GM21526 (cell line): Measurements from ENCODE around the gene CCR5AS.
"Not testable (repeated sequence)": the region's sequence is repeated elsewhere in the genome, so short reads cannot be mapped to it uniquely, and the experiment has no call there.

ENCODE experiments used
- ATAC-seq: cut with Tn5 transposase; IDR thresholded peaks from one replicate; pipeline ENCODE4 v1.9.1; 2021; ENCODE audit warnings: moderate library complexity; ENCODE audit not compliant: unreplicated experiment, low FRiP score

CCR5AS gene

GRCh38 chr3:46406788-46407611 lies at the start of gene CCR5AS, which contains the start of gene CCRL2:
Gene CCR5AS (minus strand): TSS chr3:46407066.
Gene CCRL2 (plus strand): TSS chr3:46407259. CDS start chr3:46408080, 821 bp downstream.
- no peak for ATAC-seq

GRCh38 chr3:46456118-46456517 lies 49.3 kb upstream of the CCR5AS start:
- ATAC-seq, result no peak

GRCh38 chr3:46455231-46456115 lies 48.6 kb upstream of the CCR5AS start:
- no peak for ATAC-seq

- ATAC-seq, result no peak
Measured at GRCh38 chr3:46454606-46455005, 47.7 kb upstream of the CCR5AS start.

GRCh38 chr3:46454209-46454595 lies 47.3 kb upstream of the CCR5AS start:
- no peak for ATAC-seq

- no peak for ATAC-seq
Measured at GRCh38 chr3:46453526-46454208, 46.8 kb upstream of the CCR5AS start.

- no peak for ATAC-seq
Measured at GRCh38 chr3:46449755-46450552, 43.1 kb upstream of the CCR5AS start.

- no peak for ATAC-seq
Measured at GRCh38 chr3:46448721-46449120, 41.9 kb upstream of the CCR5AS start.

- no peak for ATAC-seq
Measured at GRCh38 chr3:46447228-46447985, 40.5 kb upstream of the CCR5AS start.

GRCh38 chr3:46442576-46443530 lies 36.0 kb upstream of the CCR5AS start:
- no peak for ATAC-seq

- ATAC-seq, result peak; percentile 73
Measured at GRCh38 chr3:46440531-46441294, 33.8 kb upstream of the CCR5AS start.

- ATAC-seq, result no peak
Measured at GRCh38 chr3:46438831-46439230, 32.0 kb upstream of the CCR5AS start.

- no peak for ATAC-seq
Measured at GRCh38 chr3:46435081-46435726, 28.3 kb upstream of the CCR5AS start.

- no peak for ATAC-seq
Measured at GRCh38 chr3:46433841-46434240, 27.0 kb upstream of the CCR5AS start.

- not testable (repeated sequence) for ATAC-seq
Measured at GRCh38 chr3:46433118-46433517, 26.3 kb upstream of the CCR5AS start.

GRCh38 chr3:46431905-46432304 lies 25.0 kb upstream of the CCR5AS start:
- not testable (repeated sequence) for ATAC-seq

GRCh38 chr3:46430879-46431278 lies 24.0 kb upstream of the CCR5AS start:
- not testable (repeated sequence) for ATAC-seq
